ENCODE measurements around the gene JPT1.

The JPT1 gene

GRCh38 chr17:75124819-75125162 lies 29.5 kb downstream of the JPT1 start:
- TF ChIP-seq EZH2phosphoT487 (IDR thresholded peaks at IDR 0.05; ENCODE audit: borderline replicate concordance, low read length) (no peak), CTCF (IDR thresholded peaks at IDR 0.05; ENCODE audit: low read depth, low read length, poor library complexity, severe bottlenecking) (no peak)
- no peak overlapping the region for H3K4me2 ChIP-seq (ENCODE audit: low read length)
- H3K4me1 ChIP-seq (ENCODE audit: control insufficient read depth, low read length): peaks cover 8% of the 10 kb centered on the region
- H3K79me2 ChIP-seq (ENCODE audit: control insufficient read depth, low read length): peaks cover 5% of the 10 kb centered on the region
- no peaks in the 10 kb centered on the region for H3K27me3 ChIP-seq (ENCODE audit: control insufficient read depth, low read length)
- no peaks in the 10 kb centered on the region for H3K9me3 ChIP-seq (ENCODE audit: control insufficient read depth, insufficient read depth, low read length)
- peaks cover 12% of the 10 kb centered on the region for H3K36me3 ChIP-seq (ENCODE audit: control insufficient read depth, low read length)
- peaks cover 5% of the 10 kb centered on the region for H3F3A ChIP-seq (ENCODE audit: control insufficient read depth, insufficient read depth)
- no peaks in the 10 kb centered on the region for H4K20me1 ChIP-seq (ENCODE audit: control insufficient read depth, insufficient read depth, low read depth, low read length)
- no peak overlapping the region for H3K4me3 ChIP-seq (ENCODE audit: low read length)
- no peaks in the 10 kb centered on the region for H3K9me2 ChIP-seq (replicated peaks; ENCODE audit: control insufficient read depth, low read length)
- no peak overlapping the region for H3K27ac ChIP-seq (ENCODE audit: low read depth, low read length)

- Histone ChIP-seq H3K4me3 (ENCODE audit: low read length) (no peak overlapping the region), H3K4me2 (ENCODE audit: low read length) (no peak overlapping the region), H3K9me3 (ENCODE audit: control insufficient read depth, insufficient read depth, low read length) (no peaks in the 10 kb centered on the region), H3K9me2 (replicated peaks; ENCODE audit: control insufficient read depth, low read length) (no peaks in the 10 kb centered on the region), H3K27me3 (ENCODE audit: control insufficient read depth, low read length) (no peaks in the 10 kb centered on the region), H4K20me1 (ENCODE audit: control insufficient read depth, insufficient read depth, low read depth, low read length) (no peaks in the 10 kb centered on the region), H3F3A (ENCODE audit: control insufficient read depth, insufficient read depth) (peaks cover 5% of the 10 kb centered on the region), H3K4me1 (ENCODE audit: control insufficient read depth, low read length) (peaks cover 8% of the 10 kb centered on the region), H3K36me3 (ENCODE audit: control insufficient read depth, low read length) (peaks cover 6% of the 10 kb centered on the region), H3K27ac (ENCODE audit: low read depth, low read length) (no peak overlapping the region), H3K79me2 (ENCODE audit: control insufficient read depth, low read length) (no peaks in the 10 kb centered on the region)
- TF ChIP-seq CTCF (IDR thresholded peaks at IDR 0.05; ENCODE audit: low read depth, low read length, poor library complexity, severe bottlenecking) (no peak), EZH2phosphoT487 (IDR thresholded peaks at IDR 0.05; ENCODE audit: borderline replicate concordance, low read length) (no peak)
These were observed 30.1 kb downstream of the JPT1 start for GRCh38 chr17:75124041-75124818.

- Histone ChIP-seq H3K79me2 (ENCODE audit: control insufficient read depth, low read length) (peaks cover 7% of the 10 kb centered on the region), H3K9me3 (ENCODE audit: control insufficient read depth, insufficient read depth, low read length) (no peaks in the 10 kb centered on the region), H3K27ac (ENCODE audit: low read depth, low read length) (no peak overlapping the region), H4K20me1 (ENCODE audit: control insufficient read depth, insufficient read depth, low read depth, low read length) (no peaks in the 10 kb centered on the region), H3K4me1 (ENCODE audit: control insufficient read depth, low read length) (peaks cover 31% of the 10 kb centered on the region), H3K4me3 (ENCODE audit: low read length) (no peak overlapping the region), H3K27me3 (ENCODE audit: control insufficient read depth, low read length) (no peaks in the 10 kb centered on the region), H3K36me3 (ENCODE audit: control insufficient read depth, low read length) (0 out of 2 replicates have a peak, but pooled peaks cover 3% of the 10 kb centered on the region), H3F3A (ENCODE audit: control insufficient read depth, insufficient read depth) (no peaks in the 10 kb centered on the region), H3K4me2 (ENCODE audit: low read length) (no peak overlapping the region), H3K9me2 (replicated peaks; ENCODE audit: control insufficient read depth, low read length) (no peaks in the 10 kb centered on the region)
- TF ChIP-seq CTCF (IDR thresholded peaks at IDR 0.05; ENCODE audit: low read depth, low read length, poor library complexity, severe bottlenecking): no peak
- no peak for TF ChIP-seq EZH2phosphoT487 (IDR thresholded peaks at IDR 0.05; ENCODE audit: borderline replicate concordance, low read length)
These were observed 36.0 kb downstream of the JPT1 start for GRCh38 chr17:75118307-75118706.
